Progenitor cell of endocrine pancreas (in vitro differentiated cells): ENCODE data around the gene SDC3. TPM values are rescaled to one million over a fixed set of nuclear protein-coding genes. Genes with fewer than 3 reads are reported as not detected.
A peak's percentile ranks its signal among the peaks of the same experiment; 100 is the strongest.

ENCODE experiments used
- DNase-seq: peaks from one replicate; pipeline ENCODE4 v3.0.0; 2021; ENCODE audit warnings: low spot score; ENCODE audit not compliant: unreplicated experiment
- H3K27ac Mint-ChIP-seq: 2 replicates; pipeline ENCODE4 v1.8.0; 2021; ENCODE audit warnings: mild to moderate bottlenecking, moderate library complexity, mixed read lengths
- H3K27me3 Mint-ChIP-seq: 2 replicates; pipeline ENCODE4 v1.8.0; 2021; ENCODE audit warnings: mixed read lengths
- H3K36me3 Mint-ChIP-seq: 2 replicates; pipeline ENCODE4 v1.8.0; 2022; ENCODE audit warnings: mixed read lengths; ENCODE audit not compliant: insufficient read depth
- H3K4me1 Mint-ChIP-seq: 2 replicates; pipeline ENCODE4 v1.8.0; 2021; ENCODE audit warnings: low read depth, mixed read lengths
- H3K4me3 Mint-ChIP-seq: 2 replicates; pipeline ENCODE4 v1.8.0; 2021; ENCODE audit warnings: low read depth, mild to moderate bottlenecking, moderate library complexity, mixed read lengths
- H3K9me3 Mint-ChIP-seq: 2 replicates; pipeline ENCODE4 v1.8.0; 2021; ENCODE audit warnings: low read depth, mixed read lengths
- CTCF ChIP-seq: fragments of 200-600 bp; sonication (generic); IDR thresholded peaks from one replicate; pipeline ENCODE4 v1.5.0; 2021; ENCODE audit warnings: antibody characterized with exemption, mild to moderate bottlenecking; ENCODE audit not compliant: unreplicated experiment
- total RNA-seq: library from RNA; stranded (reverse); gene quantifications from 2 replicates; pipeline ENCODE4 v1.2.1, GENCODE V29; 2021

SDC3 gene
- total RNA-seq, 1 donor from 2014 or later: 33.7 TPM

- no peaks in the 10 kb centered on the region for H3K36me3 Mint-ChIP-seq
- H3K27me3 Mint-ChIP-seq: peaks cover 43% of the 10 kb centered on the region
- peak overlapping the region; percentile 94 for H3K27ac Mint-ChIP-seq
- peaks cover 3% of the 10 kb centered on the region for H3K4me1 Mint-ChIP-seq
- peak overlapping the region; percentile 73 for H3K4me3 Mint-ChIP-seq
- peak; percentile 86 for DNase-seq
- H3K9me3 Mint-ChIP-seq: no peaks in the 10 kb centered on the region
- TF ChIP-seq CTCF: no peak
These were observed 84.4 kb downstream of the SDC3 start for GRCh38 chr1:30823969-30824735.

- Mint-ChIP-seq H3K4me1 (peaks cover 3% of the 10 kb centered on the region), H3K27ac (peak overlapping the region; percentile 94), H3K27me3 (peaks cover 44% of the 10 kb centered on the region), H3K36me3 (no peaks in the 10 kb centered on the region), H3K4me3 (peak overlapping the region; percentile 73), H3K9me3 (no peaks in the 10 kb centered on the region)
- TF ChIP-seq CTCF: no peak
- no peak for DNase-seq
These were observed 85.0 kb downstream of the SDC3 start for GRCh38 chr1:30823627-30823968.

- no peak overlapping the region for H3K4me3 Mint-ChIP-seq
- TF ChIP-seq CTCF: no peak
- H3K36me3 Mint-ChIP-seq: no peaks in the 10 kb centered on the region
- DNase-seq: no peak
- H3K4me1 Mint-ChIP-seq: peaks cover 3% of the 10 kb centered on the region
- H3K27me3 Mint-ChIP-seq: peaks cover 45% of the 10 kb centered on the region
- H3K9me3 Mint-ChIP-seq: no peaks in the 10 kb centered on the region
- H3K27ac Mint-ChIP-seq: peak overlapping the region; percentile 26
These were observed 85.5 kb downstream of the SDC3 start for GRCh38 chr1:30822966-30823581.

- Mint-ChIP-seq H3K4me3 (no peak overlapping the region), H3K9me3 (no peaks in the 10 kb centered on the region), H3K27me3 (peaks cover 50% of the 10 kb centered on the region), H3K36me3 (no peaks in the 10 kb centered on the region), H3K4me1 (peaks cover 3% of the 10 kb centered on the region), H3K27ac (no peak overlapping the region)
- no peak for DNase-seq
- TF ChIP-seq CTCF: no peak
These were observed 86.6 kb downstream of the SDC3 start for GRCh38 chr1:30822006-30822405.

- H3K27ac Mint-ChIP-seq: no peak overlapping the region
- H3K4me3 Mint-ChIP-seq: no peak overlapping the region
These were observed 88.3 kb downstream of the SDC3 start for GRCh38 chr1:30820299-30820698.

More at GRCh38 chr1:30820299-30820698, 88.3 kb downstream of the SDC3 start:
- Mint-ChIP-seq H3K4me1 (peaks cover 3% of the 10 kb centered on the region), H3K27me3 (peaks cover 46% of the 10 kb centered on the region), H3K9me3 (no peaks in the 10 kb centered on the region), H3K36me3 (no peaks in the 10 kb centered on the region)
- no peak for DNase-seq
- no peak for TF ChIP-seq CTCF

Other genes starting within 250 kb of the SDC3 start
- gene MATN1, start 185.2 kb downstream of the SDC3 start, total RNA-seq: 0.11 and 0.14 TPM in 2 replicates
- gene LAPTM5, start 151.0 kb downstream of the SDC3 start, total RNA-seq: 0.20 TPM in 1 of 2 replicates, not detected in the other
- gene PUM1, start 157.0 kb upstream of the SDC3 start, total RNA-seq: 244 and 249 TPM in 2 replicates